NCI-H526 (cell line): ENCODE data around the gene SH3PXD2A.
A peak's percentile ranks its signal among the peaks of the same experiment; 100 is the strongest.
"Not testable (repeated sequence)": the region's sequence is repeated elsewhere in the genome, so short reads cannot be mapped to it uniquely, and the experiment has no call there.

Source experiments
- DNase-seq, 2 experiments: peaks; one replicate each; lab custom pipeline; 2025; lab: John Stamatoyannopoulos, UW

Gene SH3PXD2A

DNA sequence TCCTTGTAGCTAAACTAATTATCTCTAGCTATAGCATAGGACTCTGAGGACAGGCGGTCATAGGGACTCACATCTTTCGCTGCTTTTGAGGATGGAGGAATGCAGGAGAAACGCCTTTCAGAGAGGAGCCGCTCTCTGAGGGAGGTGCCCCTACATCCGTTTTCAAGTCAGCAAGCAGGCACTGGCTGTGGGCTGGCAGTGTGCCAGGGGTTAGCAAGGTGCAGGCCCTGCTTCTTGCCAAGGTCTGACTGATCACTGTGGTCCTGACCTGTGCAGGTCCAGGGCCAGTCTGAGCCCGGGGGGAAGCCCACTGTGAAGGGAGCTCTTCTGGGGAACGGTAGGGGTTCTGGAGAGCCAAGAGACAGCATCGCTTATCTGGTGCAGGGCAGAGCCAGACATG, 89.4 kb downstream of the SH3PXD2A start:
- no peak for DNase-seq

DNA sequence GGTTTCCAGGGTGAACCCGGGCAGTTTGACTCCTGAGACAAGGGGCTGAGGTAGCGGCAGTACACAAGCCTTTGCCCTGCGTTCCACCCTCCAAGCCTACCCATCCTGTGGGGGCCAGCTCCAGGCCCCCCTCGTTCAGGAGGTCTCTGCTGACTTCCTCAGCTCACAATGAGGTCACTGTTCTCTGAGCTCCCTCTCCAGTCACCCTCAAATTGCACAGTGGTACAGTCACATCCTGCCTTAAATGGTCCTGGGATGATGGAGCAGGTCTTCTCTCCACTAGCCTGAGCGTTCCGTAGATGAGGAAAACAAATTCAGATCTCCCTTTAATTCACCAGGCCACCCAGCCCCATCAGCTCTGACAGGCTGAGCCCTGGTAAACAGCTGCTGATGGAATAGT, 90.2 kb downstream of the SH3PXD2A start:
- no peak for DNase-seq

DNA sequence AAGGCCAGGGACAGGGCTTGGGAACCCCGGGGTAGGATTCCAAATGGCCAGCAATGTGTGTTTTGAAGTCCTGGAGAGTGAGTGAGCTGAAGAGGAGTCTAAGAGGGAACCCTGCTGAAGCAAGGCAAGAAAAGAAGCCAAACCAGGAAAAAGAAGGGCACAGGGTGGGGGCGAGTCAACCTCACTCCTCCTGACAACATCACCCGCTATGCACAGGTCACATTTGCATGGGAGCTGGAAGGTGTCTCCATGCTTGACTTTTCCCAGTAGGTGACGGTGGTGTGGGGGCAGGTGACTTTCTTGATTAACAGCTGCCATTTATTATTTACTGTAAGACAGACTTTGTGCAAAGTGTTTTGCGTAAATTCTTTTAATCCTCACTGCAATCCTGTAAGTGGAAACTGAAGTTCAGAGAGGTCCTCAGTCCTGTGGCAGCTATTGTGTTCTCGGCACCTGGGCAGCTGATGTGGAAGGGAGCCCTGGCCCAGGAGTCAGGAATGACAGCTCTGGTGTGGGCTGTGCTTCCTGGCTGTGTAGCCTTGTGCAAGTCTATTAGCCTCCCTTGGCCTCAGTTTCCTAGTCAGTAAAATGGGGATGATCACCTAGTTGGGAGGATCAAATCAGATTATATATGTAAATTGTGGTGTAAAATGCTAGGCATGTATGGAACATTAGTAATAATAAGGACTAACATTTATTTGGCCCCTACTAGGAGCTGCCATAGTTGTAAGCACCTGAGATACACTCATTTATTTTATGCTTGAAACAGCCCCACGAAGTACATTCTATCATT, 90.9 kb downstream of the SH3PXD2A start:
- peak in 1 of 2 experiments; percentile 5 for DNase-seq

DNA sequence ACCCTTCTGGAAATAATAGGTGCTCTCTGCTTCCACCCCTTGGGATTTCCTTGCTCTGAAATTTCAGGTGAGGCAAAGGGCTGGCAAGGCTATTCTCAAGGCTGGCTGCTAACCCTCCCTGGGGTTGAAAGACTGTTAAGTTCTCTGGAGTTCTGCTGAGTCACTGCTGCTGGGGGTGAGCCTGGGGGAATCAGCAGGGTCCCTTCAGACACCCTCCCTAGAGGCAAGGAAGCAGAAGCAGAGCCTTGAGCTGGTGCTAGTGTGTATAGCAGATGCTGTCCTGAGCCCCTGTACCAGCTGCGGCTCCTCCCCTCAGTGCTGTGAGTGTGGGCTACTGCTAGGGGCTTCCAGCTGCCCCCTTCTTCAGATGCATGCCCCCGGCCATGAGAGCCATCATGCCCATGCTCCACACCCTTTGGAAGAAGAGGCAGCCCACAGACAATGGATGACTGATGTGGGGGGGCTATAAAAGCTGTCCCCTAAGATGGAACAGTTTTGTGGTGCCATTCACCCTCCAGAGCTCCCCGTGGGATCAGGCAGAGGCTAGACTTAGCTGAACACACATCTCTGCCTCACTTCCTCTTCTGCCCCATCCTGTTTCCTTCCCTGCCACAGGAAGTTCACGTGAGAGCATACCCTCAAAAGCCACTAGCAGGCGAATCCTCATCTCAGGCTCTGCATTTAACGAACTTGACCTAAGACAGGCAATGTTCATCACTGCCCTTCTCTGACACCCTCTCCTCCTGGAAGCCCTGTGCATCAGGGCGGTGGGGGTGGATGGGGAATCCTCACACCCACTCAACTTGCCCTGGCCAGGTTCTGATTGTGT, 91.8 kb downstream of the SH3PXD2A start:
- no peak for DNase-seq

DNA sequence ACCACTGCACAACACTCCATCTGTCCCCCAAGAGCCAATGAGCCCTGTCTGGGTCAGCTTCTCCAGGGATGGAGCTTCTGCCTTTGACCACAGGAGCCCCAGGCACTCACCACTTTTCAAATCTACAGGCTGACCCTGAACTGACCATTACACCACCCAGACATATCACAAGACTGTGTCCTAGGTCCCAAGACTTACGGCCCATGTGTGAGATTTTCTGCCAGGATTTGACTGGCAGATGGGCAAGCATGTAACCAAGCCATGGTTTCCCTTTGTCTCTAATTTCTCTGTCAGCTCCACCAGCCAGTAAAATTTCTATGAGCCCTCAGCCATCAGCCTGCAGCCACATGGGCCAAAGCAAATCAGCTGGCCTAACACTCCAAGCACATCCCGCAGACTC, 92.5 kb downstream of the SH3PXD2A start:
- DNase-seq: no peak

DNA sequence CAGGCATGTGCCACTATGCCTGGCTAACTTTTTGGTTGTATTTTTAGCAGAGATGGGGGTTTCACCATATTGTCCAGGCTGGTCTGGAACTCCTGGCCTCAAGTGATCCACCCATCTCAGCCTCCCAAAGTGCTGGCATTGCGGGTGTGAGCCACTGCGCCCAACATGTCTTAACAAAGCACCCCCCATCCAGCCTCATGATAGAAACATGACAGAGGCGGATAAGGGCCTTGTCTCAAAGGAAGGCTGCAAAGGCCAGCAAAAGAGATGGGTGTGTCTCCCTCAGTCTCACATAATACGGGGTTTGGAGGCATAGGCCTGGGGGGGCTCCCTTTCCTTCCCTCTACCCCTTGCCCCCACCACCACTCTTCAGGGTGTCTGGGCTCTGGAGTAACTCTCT, 93.2 kb downstream of the SH3PXD2A start:
- no peak for DNase-seq

DNA sequence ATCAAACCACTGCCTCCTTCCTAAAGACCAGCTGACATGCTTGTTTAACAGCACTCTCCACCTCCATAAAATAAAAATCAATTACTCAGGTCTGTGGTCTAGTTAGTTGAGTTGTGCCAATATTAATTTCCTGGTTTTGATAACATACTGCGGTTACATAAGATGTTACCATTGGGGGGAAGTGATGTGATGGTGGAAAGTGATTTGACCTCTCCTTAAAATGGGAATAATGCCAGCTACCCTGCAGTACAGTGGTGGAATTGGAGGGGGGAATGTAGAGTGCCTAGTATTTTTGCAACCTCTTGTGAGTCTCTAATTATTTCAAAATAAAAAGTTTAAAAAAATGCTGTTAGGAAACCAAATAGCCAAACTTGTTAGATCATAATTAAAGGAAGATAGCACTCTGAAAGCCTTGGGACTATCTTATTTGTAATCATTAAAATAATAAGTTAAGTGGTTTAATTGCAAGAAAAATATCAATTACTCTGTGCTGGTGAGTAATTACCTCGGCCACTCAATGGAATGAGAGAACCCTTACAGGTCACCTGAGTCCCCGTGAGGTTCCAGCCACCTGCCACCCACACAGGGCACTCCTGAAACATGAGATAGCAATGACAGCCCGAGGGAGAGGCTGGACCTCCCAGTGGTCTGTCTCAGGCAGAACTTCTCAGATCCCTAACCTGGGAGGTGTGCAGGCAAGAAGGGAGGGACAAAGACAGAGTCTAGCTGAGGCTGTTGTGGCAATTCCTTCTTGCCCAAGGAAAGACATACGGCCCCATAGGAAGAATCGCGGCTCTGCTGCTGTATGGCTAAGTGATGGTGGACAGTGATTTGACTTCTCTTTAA, 94.1 kb downstream of the SH3PXD2A start:
- DNase-seq: no peak

DNA sequence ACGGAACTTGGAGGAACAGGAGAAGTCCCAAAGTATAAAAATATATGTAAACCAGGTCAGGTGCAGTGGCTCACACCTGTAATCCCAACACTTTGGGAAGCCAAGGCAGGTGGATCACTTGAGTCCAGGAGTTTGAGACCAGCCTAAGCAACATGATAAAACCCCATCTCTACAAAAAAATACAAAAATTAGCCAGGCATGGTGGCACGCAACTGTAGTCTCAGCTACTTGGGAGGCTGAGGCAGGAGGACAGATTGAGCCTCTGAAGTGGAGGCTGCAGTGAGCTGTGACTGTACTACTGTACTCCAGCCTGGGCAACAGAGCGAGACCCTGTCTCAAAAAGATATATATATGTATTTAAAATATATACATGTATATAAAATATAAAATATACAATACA, 95.1 kb downstream of the SH3PXD2A start:
- not testable (repeated sequence) for DNase-seq

DNA sequence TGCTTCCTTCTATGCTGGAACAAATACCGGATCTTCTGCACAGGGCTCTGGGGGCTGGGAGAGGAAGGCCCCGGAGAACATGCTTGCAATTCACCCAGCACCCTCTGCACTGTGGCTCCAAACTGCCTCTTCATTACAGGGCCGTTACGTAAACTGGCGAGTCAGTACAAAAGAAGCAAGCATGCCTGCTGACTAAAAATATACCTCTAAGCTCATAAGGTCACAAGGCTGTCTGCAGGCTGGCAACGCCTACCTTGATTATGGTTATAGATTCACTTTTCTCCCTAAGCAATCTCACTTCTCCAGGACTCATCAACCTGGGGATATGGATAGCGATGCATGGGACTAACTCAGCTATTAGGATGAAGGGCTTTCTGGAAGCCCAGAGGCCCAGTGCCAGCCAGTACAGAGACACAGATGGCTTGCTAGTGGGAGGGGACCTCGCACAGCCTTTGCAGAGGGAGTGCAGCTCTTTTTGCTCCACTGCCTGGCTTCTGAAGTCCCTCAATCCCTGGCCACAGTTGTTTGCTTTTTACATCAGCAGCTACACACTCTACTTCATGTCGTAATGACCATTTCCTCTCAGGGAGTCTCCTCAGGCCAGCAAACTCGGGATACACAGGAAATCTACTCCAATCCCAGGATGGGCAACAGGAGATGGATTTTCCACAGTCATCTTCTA, 96.1 kb downstream of the SH3PXD2A start:
- no peak for DNase-seq

DNA sequence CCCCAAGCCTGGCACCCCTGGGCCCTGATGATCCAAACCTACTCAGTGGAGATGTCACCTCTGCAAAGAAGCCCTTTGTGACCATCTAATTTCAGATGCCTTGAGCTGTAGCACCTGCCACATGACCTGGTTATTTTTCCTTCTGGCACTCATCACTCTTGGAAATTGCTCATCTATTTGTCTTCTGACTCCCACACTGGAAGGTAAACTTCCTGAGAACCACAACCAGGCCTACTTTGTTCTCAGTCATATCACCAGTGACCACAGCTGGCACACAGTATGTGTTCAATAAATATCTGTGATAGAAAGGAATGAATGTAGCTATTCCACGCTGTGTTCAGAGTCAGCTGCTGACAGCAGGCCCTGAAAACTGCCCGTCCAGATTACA, 97.1 kb downstream of the SH3PXD2A start:
- no peak for DNase-seq

DNA sequence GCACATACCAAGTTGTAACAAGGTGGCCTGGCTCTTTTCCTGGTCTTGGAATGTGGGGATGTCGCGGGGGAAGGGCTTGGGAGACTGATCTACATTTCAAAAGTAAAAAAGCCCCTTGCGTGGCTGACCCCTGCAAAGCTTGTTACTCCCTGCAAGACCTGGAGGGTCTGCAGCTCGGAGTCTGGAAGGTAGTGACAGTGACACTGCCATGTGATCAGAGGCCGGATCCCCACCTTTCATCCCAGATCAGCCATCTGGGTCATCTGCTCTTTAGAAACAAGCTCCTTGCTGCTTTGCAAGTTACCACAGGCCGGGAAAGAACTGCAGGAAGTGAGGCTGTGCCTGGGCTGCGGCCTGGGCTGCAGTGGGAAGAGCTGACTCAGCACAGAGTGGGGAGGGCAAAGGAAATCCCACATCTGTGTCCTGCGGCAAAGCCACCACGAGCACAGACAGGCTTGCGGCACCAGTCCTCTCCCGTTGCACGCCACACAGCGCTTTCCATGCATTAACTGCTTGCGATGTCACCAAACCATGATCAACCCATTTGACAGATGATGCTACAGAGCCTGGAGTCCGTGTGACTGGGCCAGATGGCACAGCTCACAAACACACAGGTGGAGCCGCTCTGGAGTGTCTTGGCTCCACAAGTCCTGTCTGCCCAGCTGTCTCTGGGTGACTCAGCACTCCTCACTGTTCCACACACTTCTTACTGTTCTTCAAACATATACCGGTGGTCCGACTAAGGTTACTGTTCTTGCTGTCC, 97.7 kb downstream of the SH3PXD2A start:
- DNase-seq: no peak

DNA sequence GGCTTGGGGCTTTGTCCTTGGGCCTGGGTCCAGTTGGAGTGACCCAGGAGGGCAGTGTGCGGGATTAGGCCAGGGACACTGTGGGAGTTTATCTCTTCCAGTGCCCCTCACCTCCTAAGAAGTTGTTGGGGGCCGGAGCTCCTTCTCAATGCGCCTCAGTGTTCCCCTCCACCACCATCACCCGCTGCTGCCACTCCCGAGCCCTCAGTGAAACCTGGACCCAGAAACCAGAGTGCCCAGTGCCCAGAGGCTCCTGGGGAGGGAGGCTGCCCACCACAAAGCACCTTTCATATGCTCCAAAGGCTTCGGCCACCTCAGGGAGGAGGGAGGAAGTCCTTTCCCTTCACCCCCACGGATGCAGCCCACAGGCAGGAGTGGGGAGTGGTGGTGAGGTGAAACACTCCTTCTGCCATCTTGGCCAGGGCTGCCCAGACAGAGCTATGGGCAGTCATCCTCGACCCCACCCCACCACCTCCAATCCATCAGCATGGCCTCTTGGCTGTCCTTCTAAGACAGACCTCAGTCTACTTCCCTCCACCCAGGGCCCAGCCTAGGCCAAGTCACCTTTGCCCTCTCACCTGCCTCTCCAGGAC, 99.0 kb downstream of the SH3PXD2A start:
- DNase-seq: no peak

DNA sequence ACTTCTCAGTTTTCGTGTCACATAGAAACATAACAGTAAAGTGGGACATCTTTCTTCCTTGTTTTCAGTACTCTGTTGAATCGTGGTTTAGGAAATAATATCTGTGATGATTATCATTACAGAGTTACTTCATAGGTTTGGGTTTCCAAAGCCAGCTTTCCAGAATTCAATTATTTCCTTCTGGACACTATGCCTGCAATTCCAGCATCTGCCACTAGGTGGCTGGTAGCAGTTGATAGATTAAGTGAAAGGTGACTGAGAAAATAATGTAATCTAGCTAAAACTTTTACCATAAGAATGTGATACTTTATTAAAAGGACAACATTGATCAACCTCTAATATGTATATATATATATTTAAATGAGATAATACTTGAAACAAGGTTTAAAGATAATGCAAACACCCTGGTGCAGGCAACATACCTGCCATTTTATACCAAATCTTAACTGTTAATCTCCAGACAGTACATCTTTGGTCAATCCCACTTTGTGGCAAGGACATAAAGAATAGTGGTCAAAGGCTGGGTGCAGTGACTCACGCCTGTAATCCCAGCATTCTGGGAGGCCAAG, 102.6 kb downstream of the SH3PXD2A start:
- peak in 1 of 2 experiments; percentile 8 for DNase-seq

DNA sequence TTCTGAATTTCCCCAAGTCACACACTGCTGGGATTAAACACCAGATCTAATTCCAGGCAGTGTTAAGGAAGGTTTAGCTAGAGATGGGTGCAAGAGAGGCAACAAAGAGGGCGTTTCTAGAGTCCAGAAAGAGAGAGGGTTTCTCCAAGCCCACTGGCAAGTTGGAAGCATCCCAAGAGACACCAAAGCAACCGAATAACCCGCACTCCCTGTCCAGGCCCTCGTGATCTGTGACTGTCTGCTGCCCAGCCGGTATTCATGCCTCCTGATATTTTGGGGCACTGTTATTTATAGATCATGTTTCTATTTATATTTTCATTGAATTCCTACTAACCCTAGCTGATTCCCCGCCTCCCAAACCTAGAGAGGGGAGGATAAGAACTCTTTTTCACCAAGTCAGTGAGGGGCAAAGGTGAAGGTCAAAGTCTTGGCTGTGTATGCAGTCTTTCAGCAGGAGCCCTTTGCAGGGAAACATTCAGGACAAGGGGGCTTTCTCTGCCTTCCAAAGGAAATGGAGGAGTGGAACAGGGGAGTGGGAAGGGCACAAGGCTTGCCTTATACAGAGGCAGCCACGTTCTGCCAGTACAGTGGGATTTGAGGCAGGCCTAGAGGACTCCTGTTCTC, 103.6 kb downstream of the SH3PXD2A start:
- no peak for DNase-seq

DNA sequence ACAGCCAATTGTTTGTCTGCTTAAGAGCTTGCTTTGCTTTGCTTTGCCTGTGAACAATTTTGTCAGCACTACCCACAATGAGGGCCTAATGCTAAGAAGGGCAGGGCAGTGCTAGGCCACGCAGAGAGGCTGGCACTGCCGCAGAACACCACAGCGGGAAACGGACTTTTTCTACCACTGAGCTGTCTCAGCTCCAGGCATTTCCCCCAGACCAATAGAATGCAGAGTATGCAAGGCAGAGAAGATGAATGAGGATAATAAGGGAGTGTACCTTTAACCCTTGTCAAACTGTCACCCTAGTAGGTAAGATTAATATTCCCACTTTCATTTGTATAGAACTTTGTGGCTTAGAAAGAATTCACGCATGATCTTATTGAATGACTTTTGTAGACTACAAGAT, 104.5 kb downstream of the SH3PXD2A start:
- DNase-seq: no peak

DNA sequence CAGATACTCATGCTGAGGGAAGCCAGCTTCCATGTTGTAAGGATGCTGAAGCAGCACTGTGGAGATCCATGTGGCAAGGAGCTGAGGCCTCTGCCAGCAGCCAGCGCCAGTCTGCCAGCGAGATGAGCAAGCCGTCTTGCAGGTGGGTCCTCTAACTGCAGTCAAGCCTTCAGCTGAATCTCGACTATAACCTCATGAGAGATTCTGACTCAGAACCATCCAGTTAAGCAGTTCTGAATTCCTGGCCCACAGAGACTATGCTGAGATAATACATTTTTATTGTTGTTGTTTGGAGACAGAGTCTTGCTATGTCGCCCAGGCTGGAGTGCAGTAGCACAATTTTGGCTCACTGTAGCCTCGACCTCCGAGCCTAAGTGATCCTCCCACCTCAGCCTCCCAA, 105.6 kb downstream of the SH3PXD2A start:
- DNase-seq: no peak

DNA sequence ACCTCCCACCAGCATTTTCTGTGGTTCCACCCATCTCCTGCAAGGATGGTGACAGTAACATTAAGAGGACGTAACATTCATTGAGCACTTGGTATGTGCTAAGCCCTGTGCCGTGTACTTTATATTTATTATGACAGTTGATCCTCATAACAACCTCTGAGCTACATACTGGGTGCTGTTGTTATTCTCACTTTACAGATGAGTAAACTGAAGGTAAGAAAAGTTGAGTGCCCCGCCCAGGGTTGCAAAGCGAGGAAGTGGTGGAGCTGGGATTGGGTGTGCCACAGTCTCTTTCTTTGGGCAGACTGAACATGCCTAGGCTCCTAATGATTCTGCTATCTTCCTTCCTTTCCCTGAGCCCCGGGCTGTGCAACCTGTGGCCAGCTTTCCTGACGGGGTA, 107.4 kb downstream of the SH3PXD2A start:
- DNase-seq: no peak

DNA sequence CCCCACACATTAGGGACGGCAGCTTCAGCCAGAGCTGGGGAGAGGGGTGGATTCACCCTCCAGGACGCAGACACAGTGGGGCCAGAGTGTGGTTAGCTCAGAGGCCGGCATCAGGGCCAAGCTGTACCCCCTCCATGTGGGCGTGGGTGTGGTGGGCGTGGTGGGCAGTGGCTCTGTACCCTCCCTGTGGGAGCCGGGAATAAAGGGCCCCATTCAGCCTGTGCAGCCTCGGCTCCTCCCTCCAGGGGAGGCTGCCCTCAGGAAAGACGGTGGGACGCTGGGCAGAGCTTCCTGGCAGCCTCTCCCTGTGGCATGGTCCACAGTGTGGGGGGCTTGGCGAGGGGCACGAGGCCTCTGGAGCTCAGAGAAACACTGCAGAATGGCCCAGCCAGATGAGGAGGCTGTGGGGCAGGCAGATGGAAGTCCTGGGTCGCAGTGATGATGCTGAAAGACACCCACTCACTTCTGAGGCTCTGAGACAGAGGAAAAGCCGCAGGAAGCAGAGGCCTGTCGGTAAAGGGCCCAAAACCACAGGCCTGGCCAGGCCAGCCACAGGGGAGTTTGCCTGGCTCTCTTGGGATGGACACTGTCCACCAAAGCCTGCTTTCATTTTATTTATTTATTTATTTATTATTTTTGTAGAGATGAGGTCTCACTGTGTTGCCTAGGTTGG, 108.0 kb downstream of the SH3PXD2A start:
- no peak for DNase-seq

DNA sequence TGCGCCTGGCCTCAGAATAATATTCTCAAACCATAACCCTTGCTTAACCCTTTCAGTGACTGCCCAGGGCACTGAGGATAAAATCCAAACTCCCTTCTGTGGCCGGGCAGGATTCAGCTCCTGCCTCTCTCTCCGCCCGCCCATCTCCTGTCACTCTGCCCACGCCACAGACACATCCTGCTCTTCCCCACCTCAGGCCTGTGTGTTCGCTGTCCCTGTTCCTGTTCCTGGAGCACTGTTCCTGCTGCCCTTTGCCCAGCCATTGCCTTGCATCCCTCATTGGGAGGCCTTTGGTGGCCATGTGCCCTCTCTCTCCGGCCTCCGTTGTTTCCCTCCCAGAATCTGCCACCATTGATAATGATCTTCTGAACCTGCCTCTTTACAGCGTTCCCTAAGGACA, 108.8 kb downstream of the SH3PXD2A start:
- DNase-seq: no peak
